ENCODE measurements around the gene TSSK2. TPM values are rescaled to one million over a fixed set of nuclear protein-coding genes. Genes with fewer than 3 reads are reported as not detected.
"Not testable (repeated sequence)": the region's sequence is repeated elsewhere in the genome, so short reads cannot be mapped to it uniquely, and the experiment has no call there.

Gene TSSK2
- total RNA-seq, 1 donor from 2014 or later, result not detected

GRCh38 chr22:19152942-19153883 lies 22.1 kb downstream of the TSSK2 start:
- DNase-seq (ENCODE audit: low read depth) (no peak), FAIRE-seq (peak; percentile 76)
- TF ChIP-seq CTCF (IDR thresholded peaks at IDR 0.05; ENCODE audit: insufficient read depth, low read length, severe bottlenecking), result no peak
- Histone ChIP-seq H3K27me3 (ENCODE audit: control insufficient read depth, insufficient read depth, low read length) (peaks cover 36% of the 10 kb centered on the region), H3K4me3 (ENCODE audit: low read depth, low read length) (no peak overlapping the region), H3K36me3 (ENCODE audit: control insufficient read depth, insufficient read depth, low read length) (no peaks in the 10 kb centered on the region)

- DNase-seq (ENCODE audit: low read depth); H3K4me3 ChIP-seq (ENCODE audit: low read depth, low read length); FAIRE-seq; H3K36me3 ChIP-seq (ENCODE audit: control insufficient read depth, insufficient read depth, low read length): not testable (repeated sequence)
- H3K27me3 ChIP-seq (ENCODE audit: control insufficient read depth, insufficient read depth, low read length), result peaks cover 16% of the 10 kb centered on the region
Observed at GRCh38 chr22:19156109-19156508, 25.0 kb downstream of the TSSK2 start.

GRCh38 chr22:19158649-19159048 lies 27.5 kb downstream of the TSSK2 start:
- DNase-seq (ENCODE audit: low read depth); H3K27me3 ChIP-seq (ENCODE audit: control insufficient read depth, insufficient read depth, low read length); H3K4me3 ChIP-seq (ENCODE audit: low read depth, low read length); FAIRE-seq; H3K36me3 ChIP-seq (ENCODE audit: control insufficient read depth, insufficient read depth, low read length): not testable (repeated sequence)

GRCh38 chr22:19164425-19164824 lies 33.3 kb downstream of the TSSK2 start:
- H3K4me3 ChIP-seq (ENCODE audit: low read depth, low read length), result no peak overlapping the region
- FAIRE-seq (no peak), DNase-seq (ENCODE audit: low read depth) (no peak)
- peaks cover 18% of the 10 kb centered on the region for H3K27me3 ChIP-seq (ENCODE audit: control insufficient read depth, insufficient read depth, low read length)
- H3K36me3 ChIP-seq (ENCODE audit: control insufficient read depth, insufficient read depth, low read length), result no peaks in the 10 kb centered on the region
- no peak for TF ChIP-seq CTCF (IDR thresholded peaks at IDR 0.05; ENCODE audit: insufficient read depth, low read length, severe bottlenecking)

- TF ChIP-seq CTCF (IDR thresholded peaks at IDR 0.05; ENCODE audit: insufficient read depth, low read length, severe bottlenecking), result no peak
- Histone ChIP-seq H3K4me3 (ENCODE audit: low read depth, low read length) (no peak overlapping the region), H3K27me3 (ENCODE audit: control insufficient read depth, insufficient read depth, low read length) (peaks cover 25% of the 10 kb centered on the region), H3K36me3 (ENCODE audit: control insufficient read depth, insufficient read depth, low read length) (no peaks in the 10 kb centered on the region)
- no peak for FAIRE-seq
- DNase-seq (ENCODE audit: low read depth), result no peak
Observed at GRCh38 chr22:19166421-19166820, 35.3 kb downstream of the TSSK2 start.

GRCh38 chr22:19167106-19167869 lies 36.2 kb downstream of the TSSK2 start:
- no peaks in the 10 kb centered on the region for H3K36me3 ChIP-seq (ENCODE audit: control insufficient read depth, insufficient read depth, low read length)
- no peak for TF ChIP-seq CTCF (IDR thresholded peaks at IDR 0.05; ENCODE audit: insufficient read depth, low read length, severe bottlenecking)
- H3K4me3 ChIP-seq (ENCODE audit: low read depth, low read length), result no peak overlapping the region
- DNase-seq (ENCODE audit: low read depth), result peak; percentile 5
- peaks cover 25% of the 10 kb centered on the region for H3K27me3 ChIP-seq (ENCODE audit: control insufficient read depth, insufficient read depth, low read length)
- peak; percentile 52 for FAIRE-seq
